Measurements from ENCODE around the gene ATF4. TPM values are rescaled to one million over a fixed set of nuclear protein-coding genes. Genes with fewer than 3 reads are reported as not detected.

Gene ATF4
- total RNA-seq (2014; rRNA removed) (230 and 240 TPM in 2 replicates), Bru-seq, nascent RNA (percentile 100 among the genes with signal in this experiment), BruChase-seq, experiment 1, labeled RNA remaining after a 6-hour chase (percentile 100 among the genes with signal in this experiment), BruChase-seq, experiment 2, labeled RNA remaining after a 2-hour chase (percentile 100 among the genes with signal in this experiment)
- long read RNA-seq, transcript ATF4-201 (2 exons, 2,019 nt): minor isoform, 50 of 710 reads
- long read RNA-seq, transcript ATF4-202 (3 exons, 1,419 nt): major isoform, 89 of 710 reads
- long read RNA-seq, partial matches to known transcripts: 0 of 710 reads
- long read RNA-seq, other reads (novel, unspliced or antisense): 571 of 710 reads

- Histone ChIP-seq H3K4me1 (ENCODE audit: insufficient read depth, low read length) (peaks cover 19% of the 10 kb centered on the region), H3K4me3 (ENCODE audit: low read length) (peak within 1 kb of the TSS; percentile 99), H3K4me2 (ENCODE audit: low read length) (peak within 1 kb of the TSS; percentile 93), H3K79me2 (ENCODE audit: low read length) (peaks cover 49% of the 10 kb centered on the region), H4K20me1 (ENCODE audit: low read length) (peaks cover 40% of the 10 kb centered on the region), H3K9ac (ENCODE audit: low read length) (peak within 1 kb of the TSS; percentile 100), H3F3A (ENCODE audit: low read length, unreplicated experiment) (peaks cover 18% of the 10 kb centered on the region), H3K9me2 (replicated peaks; ENCODE audit: low read length) (no peaks in the 10 kb centered on the region), H3K36me3 (ENCODE audit: low read depth, low read length) (peaks cover 24% of the 10 kb centered on the region), H2AFZ (ENCODE audit: low read length) (peak within 1 kb of the TSS; percentile 79), H3K27ac (ENCODE audit: low read length) (peak within 1 kb of the TSS; percentile 80), H3K27me3 (ENCODE audit: low read length) (no peaks in the 10 kb centered on the region), H3K9me3 (ENCODE audit: low read length) (no peaks in the 10 kb centered on the region)
- TF ChIP-seq EZH2phosphoT487 (IDR thresholded peaks at IDR 0.05; ENCODE audit: borderline replicate concordance, low read length) (no peak), EZH2 (IDR thresholded peaks at IDR 0.05; ENCODE audit: low read length, unreplicated experiment) (no peak)
- TF ChIP-seq, protein P1, sequence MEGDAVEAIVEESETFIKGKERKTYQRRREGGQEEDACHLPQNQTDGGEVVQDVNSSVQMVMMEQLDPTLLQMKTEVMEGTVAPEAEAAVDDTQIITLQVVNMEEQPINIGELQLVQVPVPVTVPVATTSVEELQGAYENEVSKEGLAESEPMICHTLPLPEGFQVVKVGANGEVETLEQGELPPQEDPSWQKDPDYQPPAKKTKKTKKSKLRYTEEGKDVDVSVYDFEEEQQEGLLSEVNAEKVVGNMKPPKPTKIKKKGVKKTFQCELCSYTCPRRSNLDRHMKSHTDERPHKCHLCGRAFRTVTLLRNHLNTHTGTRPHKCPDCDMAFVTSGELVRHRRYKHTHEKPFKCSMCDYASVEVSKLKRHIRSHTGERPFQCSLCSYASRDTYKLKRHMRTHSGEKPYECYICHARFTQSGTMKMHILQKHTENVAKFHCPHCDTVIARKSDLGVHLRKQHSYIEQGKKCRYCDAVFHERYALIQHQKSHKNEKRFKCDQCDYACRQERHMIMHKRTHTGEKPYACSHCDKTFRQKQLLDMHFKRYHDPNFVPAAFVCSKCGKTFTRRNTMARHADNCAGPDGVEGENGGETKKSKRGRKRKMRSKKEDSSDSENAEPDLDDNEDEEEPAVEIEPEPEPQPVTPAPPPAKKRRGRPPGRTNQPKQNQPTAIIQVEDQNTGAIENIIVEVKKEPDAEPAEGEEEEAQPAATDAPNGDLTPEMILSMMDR (conservative IDR thresholded peaks at IDR 0.05; ENCODE audit: low read depth, low read length): no peak
- ChIA-PET CTCF (interaction anchor here (0.6 to 1.0 kb wide), 3 partner anchors 9 to 26 kb away, joined by 3 to 14 read pairs (median 4); partner anchors contain the start of gene MIEF1), POLR2A (ENCODE audit: unreplicated experiment) (interaction anchor here (0.5 to 1.0 kb wide), 3 partner anchors 8 to 524 kb away, joined by 3 to 8 read pairs (median 6); partner anchors contain the start of gene PDGFB)
- BruUV-seq (replicated peaks): no TSS peak
- peak; percentile 2; the same call in 1 of the 2 replicates for ATAC-seq
- peak; percentile 29 for DNase-seq
- intact Hi-C loops (cut with micrococcal nuclease): no loop called here
Measured at GRCh38 chr22:39520226-39521105, at the start of gene ATF4. ATF4 (plus strand) TSS chr22:39520562; CDS start chr22:39521446, 884 bp downstream.

- H3K4me2 ChIP-seq (ENCODE audit: low read length): no peak overlapping the region
- DNase-seq: no peak
- H3K9me3 ChIP-seq (ENCODE audit: low read length): no peaks in the 10 kb centered on the region
Measured at GRCh38 chr22:39471381-39472141, 48.8 kb upstream of the ATF4 start.

More at GRCh38 chr22:39471381-39472141, 48.8 kb upstream of the ATF4 start:
- Histone ChIP-seq H3K27me3 (ENCODE audit: low read length) (no peaks in the 10 kb centered on the region), H3F3A (ENCODE audit: low read length, unreplicated experiment) (no peaks in the 10 kb centered on the region), H4K20me1 (ENCODE audit: low read length) (no peaks in the 10 kb centered on the region), H3K9ac (ENCODE audit: low read length) (no peak overlapping the region), H3K4me1 (ENCODE audit: insufficient read depth, low read length) (no peaks in the 10 kb centered on the region), H2AFZ (ENCODE audit: low read length) (no peak overlapping the region), H3K36me3 (ENCODE audit: low read depth, low read length) (no peaks in the 10 kb centered on the region), H3K27ac (ENCODE audit: low read length) (no peak overlapping the region), H3K9me2 (replicated peaks; ENCODE audit: low read length) (no peaks in the 10 kb centered on the region), H3K4me3 (ENCODE audit: low read length) (no peak overlapping the region), H3K79me2 (ENCODE audit: low read length) (no peaks in the 10 kb centered on the region)
- intact Hi-C loops (cut with micrococcal nuclease): no loop called here
- no peak for ATAC-seq
- ChIA-PET CTCF (interaction anchor here (0.6 kb wide), 1 partner anchor 20 kb away, joined by 3 read pairs; no protein-coding TSS in a partner anchor), POLR2A (ENCODE audit: unreplicated experiment) (no interaction called here)
- TF ChIP-seq EZH2 (IDR thresholded peaks at IDR 0.05; ENCODE audit: low read length, unreplicated experiment) (no peak), EZH2phosphoT487 (IDR thresholded peaks at IDR 0.05; ENCODE audit: borderline replicate concordance, low read length) (no peak)
- TF ChIP-seq, protein P1 (conservative IDR thresholded peaks at IDR 0.05; ENCODE audit: low read depth, low read length): no peak
- BruUV-seq (replicated peaks): no TSS peak
